Activated T-cell treated with anti-CD3 and anti-CD28 coated beads, Interleukin-2, amount 50 U/mL, for 24 hours (primary cell): Measurements from ENCODE around the gene CFAP61.
A peak's percentile ranks its signal among the peaks of the same experiment; 100 is the strongest.

Source experiments
- DNase-seq: peaks from one replicate; pipeline ENCODE4 v3.0.0-alpha.2; 2020
- H3K27ac Mint-ChIP-seq: 2 replicates; pipeline ENCODE4 v1.8.0; 2020; ENCODE audit warnings: mild to moderate bottlenecking, mixed read lengths
- H3K27me3 Mint-ChIP-seq: 2 replicates; pipeline ENCODE4 v1.8.0; 2020; ENCODE audit warnings: mixed read lengths
- H3K36me3 Mint-ChIP-seq: 2 replicates; pipeline ENCODE4 v1.8.0; 2020; ENCODE audit warnings: low read depth, mixed read lengths
- H3K4me1 Mint-ChIP-seq: 2 replicates; pipeline ENCODE4 v1.8.0; 2020; ENCODE audit warnings: low read depth, mixed read lengths
- H3K4me3 Mint-ChIP-seq: 2 replicates; pipeline ENCODE4 v1.8.0; 2020; ENCODE audit warnings: mild to moderate bottlenecking, moderate library complexity, mixed read lengths
- H3K9me3 Mint-ChIP-seq: 2 replicates; pipeline ENCODE4 v1.8.0; 2020; ENCODE audit warnings: mixed read lengths

Gene CFAP61

DNA sequence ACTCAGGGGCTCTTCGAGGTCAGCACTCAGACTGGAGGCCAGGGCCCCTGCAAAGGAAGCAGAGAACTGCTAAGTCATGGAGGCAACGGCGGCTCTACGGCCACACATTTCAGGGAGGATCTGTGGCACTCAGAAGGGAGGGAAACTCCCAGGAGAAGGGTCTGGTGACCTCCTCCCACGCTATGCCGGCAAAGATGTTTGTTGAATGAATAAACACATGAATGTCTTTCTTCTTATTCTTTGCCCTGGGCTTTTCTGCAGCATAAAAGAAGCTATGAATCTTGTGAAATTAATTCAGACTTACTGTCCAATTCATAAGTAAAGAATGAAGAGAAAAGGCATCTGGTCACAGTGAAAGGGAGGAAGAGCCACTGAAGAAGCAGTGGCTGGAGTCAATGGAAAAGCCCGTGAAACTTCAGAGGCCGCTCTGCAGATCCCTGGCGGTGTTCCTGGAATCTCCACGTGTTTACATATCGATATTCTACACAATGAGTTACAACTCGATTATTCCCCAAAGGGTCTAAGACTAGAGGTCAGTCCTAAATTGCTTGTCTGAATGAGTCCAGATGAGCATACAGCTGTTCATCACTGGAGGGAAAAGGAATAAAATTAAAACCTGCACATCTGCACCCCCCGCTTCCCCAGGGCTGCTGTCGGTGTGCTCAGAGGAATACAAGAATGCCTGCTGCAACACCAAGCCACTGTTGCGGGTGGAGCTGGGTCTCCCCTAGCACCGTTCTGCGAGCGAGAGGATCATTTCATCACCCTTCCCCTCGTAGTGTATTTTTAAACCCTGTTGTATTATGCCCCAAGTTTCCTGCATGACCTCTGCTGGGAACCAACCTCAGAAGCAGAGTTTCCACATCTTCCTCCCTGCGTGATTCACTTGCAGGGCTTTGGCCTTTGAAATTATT is 341.1 kb downstream of the CFAP61 start:
- H3K36me3 Mint-ChIP-seq: peaks cover 58% of the 10 kb centered on the region
- no peak for DNase-seq
- no peaks in the 10 kb centered on the region for H3K27me3 Mint-ChIP-seq
- no peaks in the 10 kb centered on the region for H3K9me3 Mint-ChIP-seq
- H3K4me3 Mint-ChIP-seq: no peak overlapping the region
- H3K4me1 Mint-ChIP-seq: no peaks in the 10 kb centered on the region
- H3K27ac Mint-ChIP-seq: peak overlapping the region; percentile 84

DNA sequence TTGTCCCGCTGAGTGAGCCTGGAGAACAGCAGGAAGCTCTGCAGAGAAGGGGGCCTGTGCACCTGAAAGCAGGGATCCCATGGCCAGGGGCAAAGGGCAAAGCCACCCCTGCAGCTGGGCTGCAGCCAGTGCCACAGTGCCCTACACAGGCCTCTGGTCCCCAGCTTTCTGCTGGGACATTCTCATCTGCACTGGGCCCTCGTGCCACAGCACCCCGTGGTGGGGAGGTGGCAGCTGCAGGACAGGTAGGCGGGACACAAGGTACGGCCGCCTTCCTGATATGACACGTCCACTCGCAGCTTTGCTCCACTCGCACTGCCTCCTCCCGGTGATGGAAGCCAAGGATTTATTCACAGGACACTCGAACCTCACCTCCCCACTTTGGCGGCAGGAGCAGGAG is 342.8 kb downstream of the CFAP61 start:
- DNase-seq: no peak
- Mint-ChIP-seq H3K4me3 (no peak overlapping the region), H3K4me1 (no peaks in the 10 kb centered on the region), H3K36me3 (peaks cover 66% of the 10 kb centered on the region), H3K9me3 (no peaks in the 10 kb centered on the region), H3K27me3 (no peaks in the 10 kb centered on the region), H3K27ac (no peak overlapping the region)

DNA sequence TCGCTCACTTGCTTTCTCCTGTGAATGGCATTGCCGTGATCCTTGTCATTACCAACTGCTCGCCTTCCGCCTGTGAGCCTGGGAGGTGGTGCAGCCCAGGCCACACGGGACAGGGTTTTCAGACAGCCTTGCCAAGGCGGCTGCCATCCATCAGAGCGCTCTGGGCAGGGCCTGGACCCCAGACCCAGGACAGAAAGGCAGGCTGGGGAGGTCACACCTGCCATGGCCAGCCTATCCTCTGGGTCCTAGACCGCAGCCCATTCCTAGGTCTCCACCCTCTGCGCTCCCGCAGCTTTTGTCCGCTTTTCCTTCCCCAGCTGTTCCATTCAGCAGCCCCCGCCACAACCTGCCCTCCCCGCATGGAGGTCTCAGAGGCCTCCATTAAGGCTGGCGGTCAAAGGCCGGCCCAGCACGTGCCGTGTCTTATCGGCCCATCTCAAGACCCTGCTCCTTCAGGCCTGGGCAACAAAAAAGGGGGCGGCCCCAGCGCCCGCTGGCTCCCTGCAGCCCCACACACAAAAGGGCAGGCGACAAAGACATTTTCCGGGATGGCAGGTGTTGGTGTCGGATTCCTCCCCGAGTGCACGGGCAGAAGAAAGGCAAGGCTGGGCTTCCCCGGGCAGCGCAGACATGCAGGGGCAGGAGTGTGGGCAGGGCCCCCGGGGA is 343.7 kb downstream of the CFAP61 start:
- Mint-ChIP-seq H3K4me3 (no peak overlapping the region), H3K27me3 (no peaks in the 10 kb centered on the region), H3K27ac (no peak overlapping the region), H3K4me1 (no peaks in the 10 kb centered on the region), H3K9me3 (no peaks in the 10 kb centered on the region), H3K36me3 (peaks cover 68% of the 10 kb centered on the region)
- DNase-seq: no peak

DNA sequence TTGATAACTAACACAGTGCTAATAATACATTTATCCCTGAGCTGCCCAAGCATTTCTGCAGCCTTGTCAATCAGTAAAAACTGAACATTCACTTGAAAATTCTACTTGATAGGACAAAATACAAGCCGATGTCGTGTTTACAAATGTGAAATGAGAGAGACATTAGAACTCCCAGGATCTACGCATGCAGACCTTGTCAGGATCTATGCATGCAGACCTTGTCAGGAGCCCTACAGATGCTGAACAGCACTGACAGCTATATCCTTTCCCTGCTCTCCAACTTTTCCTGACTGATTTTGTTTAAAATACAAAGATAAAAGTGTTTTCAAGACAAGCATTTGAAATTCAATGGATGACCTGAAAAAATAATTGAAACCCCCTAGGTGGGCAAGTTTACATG is 344.5 kb downstream of the CFAP61 start:
- H3K4me3 Mint-ChIP-seq: no peak overlapping the region
- H3K36me3 Mint-ChIP-seq: peaks cover 62% of the 10 kb centered on the region
- H3K27ac Mint-ChIP-seq: peak overlapping the region; percentile 52
- no peaks in the 10 kb centered on the region for H3K9me3 Mint-ChIP-seq
- H3K27me3 Mint-ChIP-seq: no peaks in the 10 kb centered on the region
- DNase-seq: no peak
- H3K4me1 Mint-ChIP-seq: no peaks in the 10 kb centered on the region

DNA sequence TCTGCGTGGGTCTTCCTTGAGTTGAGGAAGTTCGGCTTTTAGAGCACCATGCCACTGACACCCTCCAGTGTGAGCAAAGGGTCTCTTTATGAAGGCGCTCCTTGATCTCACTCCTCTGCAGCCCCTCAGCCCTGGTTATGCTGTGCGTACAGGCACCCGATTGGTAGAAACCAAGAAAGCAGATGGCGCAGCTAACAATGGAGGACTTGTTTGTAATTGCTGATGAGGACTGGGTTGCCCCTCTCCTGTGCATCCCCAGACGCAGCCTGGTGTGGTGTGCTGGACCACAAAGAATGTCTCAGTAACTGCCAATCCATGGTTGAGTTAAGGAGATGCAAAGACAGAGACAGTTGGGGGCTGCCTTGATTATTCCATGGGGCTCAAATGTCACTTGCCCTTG is 345.8 kb downstream of the CFAP61 start:
- Mint-ChIP-seq H3K4me3 (no peak overlapping the region), H3K36me3 (peaks cover 57% of the 10 kb centered on the region), H3K27ac (no peak overlapping the region), H3K4me1 (no peaks in the 10 kb centered on the region), H3K27me3 (no peaks in the 10 kb centered on the region), H3K9me3 (no peaks in the 10 kb centered on the region)
- no peak for DNase-seq

DNA sequence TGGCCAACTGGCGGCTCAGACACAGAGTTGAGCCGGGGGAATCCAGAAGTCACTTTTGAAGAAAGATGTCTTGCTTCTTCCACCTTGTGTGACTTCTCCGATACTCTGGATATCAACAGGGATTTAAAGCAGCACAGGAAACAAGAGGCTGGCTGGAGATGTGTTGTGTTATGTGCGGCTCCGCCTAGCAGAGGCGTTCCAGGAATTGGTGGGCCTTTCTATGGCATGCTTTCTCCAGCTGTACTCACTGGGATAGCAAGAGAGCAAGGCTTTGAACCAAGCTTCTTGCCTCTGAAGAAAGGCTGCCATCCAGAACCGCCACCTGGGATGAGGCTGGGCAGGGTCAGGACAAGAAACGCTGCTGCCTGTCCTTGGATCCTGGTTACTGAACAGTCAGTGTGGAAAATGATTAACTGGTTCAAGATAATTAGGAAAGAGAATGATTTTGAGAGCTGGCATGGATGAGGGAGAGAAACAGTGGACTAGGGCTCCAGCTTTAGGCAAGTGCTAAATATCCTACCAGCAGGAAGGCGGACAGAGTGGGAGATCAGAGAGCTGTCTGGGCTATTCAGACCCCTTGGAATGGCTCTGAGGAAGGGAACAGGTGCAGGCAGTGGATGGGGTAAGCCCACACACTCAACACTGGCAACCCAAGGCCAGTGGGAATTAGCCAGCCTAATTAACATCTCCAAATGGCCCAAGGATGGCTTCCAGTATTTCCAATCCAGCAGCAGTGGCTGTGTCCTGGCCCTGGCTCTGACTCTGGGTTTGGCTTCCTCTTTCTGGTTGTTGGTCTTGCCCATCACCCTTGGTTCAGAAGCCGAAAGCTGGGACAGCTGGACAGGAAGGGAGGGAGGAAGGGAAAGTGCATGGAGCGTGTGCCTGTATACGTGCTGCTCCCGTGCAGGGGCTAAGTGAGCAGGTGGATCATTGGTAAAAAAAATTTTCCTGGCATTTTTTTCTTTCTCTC is 347.5 kb downstream of the CFAP61 start:
- DNase-seq: no peak
- Mint-ChIP-seq H3K9me3 (no peaks in the 10 kb centered on the region), H3K4me1 (peaks cover 1% of the 10 kb centered on the region), H3K36me3 (peaks cover 56% of the 10 kb centered on the region), H3K4me3 (no peak overlapping the region), H3K27ac (no peak overlapping the region), H3K27me3 (no peaks in the 10 kb centered on the region)

DNA sequence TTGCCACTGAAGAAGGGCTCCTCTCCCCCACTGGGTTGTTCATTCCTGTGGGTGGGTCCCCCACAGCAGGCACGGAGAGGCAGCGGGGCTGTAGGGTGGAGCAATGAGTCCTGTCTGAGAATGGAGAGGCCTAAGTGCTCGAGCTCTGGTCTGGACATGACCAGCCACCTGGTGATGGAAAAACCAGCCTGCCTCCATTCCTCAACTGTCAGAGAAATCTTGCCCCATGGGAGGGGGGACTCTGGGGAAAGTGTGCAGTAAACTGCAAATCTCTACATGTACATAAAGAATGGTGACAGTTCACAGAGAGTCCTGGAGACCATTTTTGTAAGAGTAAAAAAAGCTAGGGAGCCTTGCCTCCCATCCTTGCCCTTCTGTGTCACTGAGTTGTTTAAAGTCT is 349.7 kb downstream of the CFAP61 start:
- H3K27me3 Mint-ChIP-seq: no peaks in the 10 kb centered on the region
- no peak overlapping the region for H3K4me3 Mint-ChIP-seq
- peaks cover 47% of the 10 kb centered on the region for H3K36me3 Mint-ChIP-seq
- H3K9me3 Mint-ChIP-seq: no peaks in the 10 kb centered on the region
- no peak for DNase-seq
- peaks cover 4% of the 10 kb centered on the region for H3K4me1 Mint-ChIP-seq
- H3K27ac Mint-ChIP-seq: peak overlapping the region; percentile 26

DNA sequence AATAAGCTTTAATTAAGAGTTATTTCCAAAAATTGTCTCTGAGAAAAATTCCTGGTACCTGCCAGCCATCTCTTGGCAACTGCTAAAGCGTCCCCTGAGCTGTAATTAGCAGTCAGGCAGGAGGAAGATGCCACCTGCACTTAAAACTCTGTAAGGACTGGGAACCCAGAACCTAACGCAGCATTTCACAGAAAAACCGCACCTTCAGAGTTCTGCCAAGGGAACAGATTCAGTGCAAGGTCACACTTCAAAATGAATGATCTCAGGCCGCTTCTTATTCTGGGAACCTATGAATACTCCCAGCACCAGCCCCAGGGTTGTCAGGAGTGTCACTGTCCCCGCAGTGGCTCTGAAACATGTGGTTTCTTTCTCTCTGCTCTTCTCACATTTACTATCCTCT is 352.3 kb downstream of the CFAP61 start:
- DNase-seq: no peak
- no peak overlapping the region for H3K4me3 Mint-ChIP-seq
- H3K9me3 Mint-ChIP-seq: no peaks in the 10 kb centered on the region
- H3K27ac Mint-ChIP-seq: peak overlapping the region; percentile 48
- peaks cover 6% of the 10 kb centered on the region for H3K4me1 Mint-ChIP-seq
- H3K36me3 Mint-ChIP-seq: peaks cover 48% of the 10 kb centered on the region
- no peaks in the 10 kb centered on the region for H3K27me3 Mint-ChIP-seq

DNA sequence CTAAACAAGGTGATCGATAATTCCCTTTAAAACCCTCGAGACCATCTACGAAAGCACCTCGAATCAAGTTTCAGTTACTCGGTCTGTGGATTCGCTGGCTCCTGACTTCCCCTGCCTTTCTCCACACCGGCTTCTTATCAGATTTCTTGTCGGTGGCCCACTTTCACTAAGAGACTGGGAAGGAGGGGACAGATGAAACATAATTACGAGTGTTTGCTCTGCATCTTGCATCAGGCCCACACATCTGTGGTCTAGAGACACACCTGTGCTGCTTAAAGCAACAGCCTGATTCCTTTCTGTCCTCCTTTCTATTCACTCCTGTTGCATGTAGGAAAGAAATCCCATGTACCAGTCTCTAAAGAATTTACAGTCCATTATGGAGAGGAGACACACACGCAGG is 353.3 kb downstream of the CFAP61 start:
- Mint-ChIP-seq H3K27me3 (no peaks in the 10 kb centered on the region), H3K36me3 (peaks cover 52% of the 10 kb centered on the region), H3K9me3 (no peaks in the 10 kb centered on the region), H3K4me1 (peaks cover 10% of the 10 kb centered on the region), H3K4me3 (no peak overlapping the region), H3K27ac (no peak overlapping the region)
- DNase-seq: no peak

DNA sequence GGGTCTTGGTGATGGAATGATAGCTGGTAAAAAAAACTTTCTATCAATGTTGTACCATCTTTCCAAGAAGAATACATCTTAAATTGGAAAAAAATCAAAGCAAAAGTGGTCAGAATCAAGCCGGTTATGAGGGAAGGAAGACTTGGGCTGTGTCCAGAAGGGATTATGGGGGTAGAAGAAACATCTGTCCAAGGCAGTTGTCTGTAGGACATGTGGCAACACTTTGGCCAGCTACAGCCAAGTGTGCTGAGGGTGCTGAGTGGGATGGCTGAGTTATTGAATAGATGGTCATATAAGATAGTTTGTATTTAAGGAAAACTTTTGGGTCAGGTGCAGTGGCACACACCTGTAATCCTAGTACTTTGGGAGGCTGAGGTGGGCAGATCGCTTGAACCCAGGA is 354.0 kb downstream of the CFAP61 start:
- Mint-ChIP-seq H3K27me3 (no peaks in the 10 kb centered on the region), H3K27ac (no peak overlapping the region), H3K4me3 (no peak overlapping the region), H3K9me3 (no peaks in the 10 kb centered on the region), H3K36me3 (peaks cover 56% of the 10 kb centered on the region), H3K4me1 (peaks cover 15% of the 10 kb centered on the region)
- DNase-seq: no peak

DNA sequence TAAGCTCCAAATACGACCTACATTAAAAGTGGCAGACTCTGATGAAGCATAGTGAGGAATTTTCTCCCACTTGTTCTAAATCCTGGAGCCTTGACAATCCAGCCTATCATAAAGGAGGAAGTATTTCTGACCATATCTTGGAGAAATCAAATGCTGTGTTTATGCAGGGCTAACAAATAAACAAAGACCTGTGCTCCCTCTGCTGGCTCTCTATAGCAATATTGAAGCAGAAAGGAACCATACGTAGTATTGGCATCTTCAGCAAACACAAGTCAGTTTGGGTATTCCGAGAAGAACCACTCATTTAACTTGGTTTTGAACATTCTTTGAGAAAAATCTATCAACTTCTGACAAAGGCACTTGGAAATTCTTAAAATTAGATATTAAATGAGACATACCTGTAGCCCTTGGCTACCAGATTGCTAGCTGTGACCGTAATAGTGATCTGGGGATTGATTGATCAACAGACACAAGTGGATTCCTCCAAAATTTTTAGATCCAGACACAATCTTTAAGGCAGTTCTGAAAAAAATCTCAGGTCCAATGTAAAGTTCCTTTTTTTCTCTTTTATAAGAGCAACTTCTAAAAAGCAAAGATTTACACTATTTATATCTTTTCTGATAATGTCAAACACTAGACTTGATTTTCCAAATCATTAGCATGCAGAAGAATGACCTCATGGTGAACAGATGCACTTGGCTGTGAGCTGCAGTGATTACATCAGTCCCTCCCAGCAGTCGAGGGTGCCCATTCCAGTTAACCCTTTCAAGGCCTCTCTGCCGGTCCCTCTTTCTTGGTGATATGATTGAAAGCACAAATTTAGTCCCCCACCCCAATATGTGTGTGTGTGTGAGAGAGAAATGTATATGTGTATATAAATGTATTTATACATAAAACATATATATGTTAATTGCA is 355.8 kb downstream of the CFAP61 start:
- Mint-ChIP-seq H3K27me3 (no peaks in the 10 kb centered on the region), H3K4me1 (peaks cover 33% of the 10 kb centered on the region), H3K9me3 (no peaks in the 10 kb centered on the region), H3K36me3 (peaks cover 56% of the 10 kb centered on the region), H3K4me3 (no peak overlapping the region), H3K27ac (peak overlapping the region; percentile 47)
- DNase-seq: no peak

DNA sequence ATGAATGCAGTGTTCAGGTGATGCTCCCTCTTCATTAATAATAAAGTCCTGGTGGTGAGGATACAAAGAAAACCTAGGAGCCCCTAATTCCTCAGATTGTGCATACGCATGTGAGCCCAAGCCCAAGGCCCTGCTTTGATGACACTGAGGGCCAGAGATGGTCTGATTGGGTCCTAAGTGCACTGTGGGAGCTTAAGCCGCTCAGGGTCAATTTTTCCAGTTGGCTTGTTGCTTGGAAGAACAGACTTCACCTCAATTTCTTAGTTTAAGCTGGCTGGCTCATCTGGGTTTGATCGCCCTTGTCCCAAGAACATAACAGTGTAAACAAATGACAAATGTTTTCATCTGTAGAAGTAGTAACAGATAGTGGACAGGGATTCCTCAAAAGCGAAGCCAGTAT is 357.0 kb downstream of the CFAP61 start:
- no peak for DNase-seq
- H3K36me3 Mint-ChIP-seq: peaks cover 46% of the 10 kb centered on the region
- H3K4me1 Mint-ChIP-seq: peaks cover 44% of the 10 kb centered on the region
- no peak overlapping the region for H3K4me3 Mint-ChIP-seq
- H3K27me3 Mint-ChIP-seq: no peaks in the 10 kb centered on the region
- no peak overlapping the region for H3K27ac Mint-ChIP-seq
- no peaks in the 10 kb centered on the region for H3K9me3 Mint-ChIP-seq
